ENCODE results near the gene CSMD2. TPM values are rescaled to one million over a fixed set of nuclear protein-coding genes. Genes with fewer than 3 reads are reported as not detected.

Gene CSMD2
- total RNA-seq, 2 donors from 2014 or later: 2.8 to 3.0 TPM

DNA sequence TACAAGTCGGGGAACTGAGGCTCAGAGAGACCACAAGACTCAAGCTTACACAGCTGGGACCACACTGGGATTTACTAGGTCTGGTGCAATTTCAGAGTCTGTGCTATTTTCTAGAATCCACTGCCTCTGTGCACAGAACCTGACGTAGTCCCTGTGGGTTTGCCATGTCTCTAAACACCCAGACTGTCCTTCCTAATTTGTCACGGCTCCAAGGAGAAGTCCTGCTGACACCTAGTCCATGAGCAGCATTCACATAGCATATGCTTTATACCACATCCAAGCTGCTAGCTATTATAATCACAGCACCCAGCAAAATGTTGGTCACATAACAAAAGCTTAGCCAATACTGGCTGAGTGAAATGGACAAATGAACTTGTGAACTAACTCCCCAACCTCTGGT, 380.2 kb downstream of the CSMD2 start:
- DNase-seq (ENCODE audit: low spot score): no peak

DNA sequence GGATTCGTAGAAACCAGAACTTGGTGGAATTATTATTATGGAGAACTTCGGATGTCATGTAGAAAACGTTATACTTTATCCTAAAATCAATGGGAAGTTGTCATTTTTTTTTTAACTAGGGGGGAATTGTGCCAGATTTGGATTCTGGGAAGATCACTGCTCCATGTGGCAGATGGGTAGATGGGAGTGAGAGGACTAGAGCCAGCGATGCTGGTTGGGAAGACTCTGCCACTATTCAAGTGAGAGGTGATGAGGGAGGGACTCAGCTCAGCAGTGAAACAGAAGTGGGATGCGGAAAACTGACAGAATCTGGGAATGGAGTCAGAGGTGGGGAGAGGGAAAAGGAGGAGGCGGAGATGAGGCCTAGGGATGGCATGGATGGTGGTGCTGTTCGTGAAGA, 382.3 kb downstream of the CSMD2 start:
- TF ChIP-seq, protein P1, sequence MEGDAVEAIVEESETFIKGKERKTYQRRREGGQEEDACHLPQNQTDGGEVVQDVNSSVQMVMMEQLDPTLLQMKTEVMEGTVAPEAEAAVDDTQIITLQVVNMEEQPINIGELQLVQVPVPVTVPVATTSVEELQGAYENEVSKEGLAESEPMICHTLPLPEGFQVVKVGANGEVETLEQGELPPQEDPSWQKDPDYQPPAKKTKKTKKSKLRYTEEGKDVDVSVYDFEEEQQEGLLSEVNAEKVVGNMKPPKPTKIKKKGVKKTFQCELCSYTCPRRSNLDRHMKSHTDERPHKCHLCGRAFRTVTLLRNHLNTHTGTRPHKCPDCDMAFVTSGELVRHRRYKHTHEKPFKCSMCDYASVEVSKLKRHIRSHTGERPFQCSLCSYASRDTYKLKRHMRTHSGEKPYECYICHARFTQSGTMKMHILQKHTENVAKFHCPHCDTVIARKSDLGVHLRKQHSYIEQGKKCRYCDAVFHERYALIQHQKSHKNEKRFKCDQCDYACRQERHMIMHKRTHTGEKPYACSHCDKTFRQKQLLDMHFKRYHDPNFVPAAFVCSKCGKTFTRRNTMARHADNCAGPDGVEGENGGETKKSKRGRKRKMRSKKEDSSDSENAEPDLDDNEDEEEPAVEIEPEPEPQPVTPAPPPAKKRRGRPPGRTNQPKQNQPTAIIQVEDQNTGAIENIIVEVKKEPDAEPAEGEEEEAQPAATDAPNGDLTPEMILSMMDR (IDR thresholded peaks at IDR 0.05): no peak
- H3K4me1 ChIP-seq (ENCODE audit: control insufficient read depth in 1 of 2, low read depth in 2 of 2): peaks cover 0 to 8% of the 10 kb centered on the region in 2 donors
- H3K36me3 ChIP-seq: no peaks in the 10 kb centered on the region
- DNase-seq (ENCODE audit: low spot score): no peak
- no peak for ATAC-seq (ENCODE audit: insufficient number of reproducible peaks, low FRiP score, low read depth)
- H3K9me3 ChIP-seq: no peaks in the 10 kb centered on the region
- H3K4me3 ChIP-seq: no peak overlapping the region
- H3K27me3 ChIP-seq (replicated peaks; ENCODE audit: insufficient read depth): no peaks in the 10 kb centered on the region
- H3K27ac ChIP-seq: no peak overlapping the region

More for the DNA sequence above, 380.2 kb downstream of the CSMD2 start:
- H3K4me1 ChIP-seq (ENCODE audit: control insufficient read depth in 1 of 2, low read depth in 2 of 2): peaks cover 0 to 8% of the 10 kb centered on the region in 2 donors
- H3K4me3 ChIP-seq: no peak overlapping the region
- no peaks in the 10 kb centered on the region for H3K36me3 ChIP-seq
- TF ChIP-seq, protein P1 (IDR thresholded peaks at IDR 0.05): no peak
- no peak overlapping the region for H3K27ac ChIP-seq
- no peaks in the 10 kb centered on the region for H3K9me3 ChIP-seq
- no peak for ATAC-seq (ENCODE audit: insufficient number of reproducible peaks, low FRiP score, low read depth)
- H3K27me3 ChIP-seq (replicated peaks; ENCODE audit: insufficient read depth): no peaks in the 10 kb centered on the region

DNA sequence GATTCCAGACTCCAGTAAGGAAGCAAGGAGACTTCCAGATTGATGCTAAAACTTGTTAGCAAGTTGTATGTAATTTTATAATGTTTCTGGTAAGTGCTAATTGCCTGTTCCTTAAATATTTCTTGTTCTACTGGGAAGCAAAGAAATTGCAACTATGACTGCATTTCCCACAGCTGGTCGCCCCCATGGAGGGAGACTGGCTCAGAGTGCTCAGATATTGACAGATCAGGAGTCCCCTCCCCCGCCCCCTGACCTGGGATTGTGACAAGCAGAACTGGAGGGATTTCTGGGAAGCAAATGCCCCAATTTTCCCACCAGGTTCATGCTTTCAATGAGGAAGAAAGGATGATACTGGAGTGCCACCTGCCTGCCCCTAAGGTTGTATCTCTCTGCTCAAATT, 383.4 kb downstream of the CSMD2 start:
- Histone ChIP-seq H3K4me3 (no peak overlapping the region), H3K9me3 (no peaks in the 10 kb centered on the region), H3K27me3 (replicated peaks; ENCODE audit: insufficient read depth) (no peaks in the 10 kb centered on the region), H3K4me1 (ENCODE audit: control insufficient read depth in 1 of 2, low read depth in 2 of 2) (peaks cover 0 to 8% of the 10 kb centered on the region in 2 donors), H3K36me3 (no peaks in the 10 kb centered on the region), H3K27ac (no peak overlapping the region)
- no peak for DNase-seq (ENCODE audit: low spot score)
- no peak for ATAC-seq (ENCODE audit: insufficient number of reproducible peaks, low FRiP score, low read depth)
- TF ChIP-seq, protein P1 (IDR thresholded peaks at IDR 0.05): no peak

DNA sequence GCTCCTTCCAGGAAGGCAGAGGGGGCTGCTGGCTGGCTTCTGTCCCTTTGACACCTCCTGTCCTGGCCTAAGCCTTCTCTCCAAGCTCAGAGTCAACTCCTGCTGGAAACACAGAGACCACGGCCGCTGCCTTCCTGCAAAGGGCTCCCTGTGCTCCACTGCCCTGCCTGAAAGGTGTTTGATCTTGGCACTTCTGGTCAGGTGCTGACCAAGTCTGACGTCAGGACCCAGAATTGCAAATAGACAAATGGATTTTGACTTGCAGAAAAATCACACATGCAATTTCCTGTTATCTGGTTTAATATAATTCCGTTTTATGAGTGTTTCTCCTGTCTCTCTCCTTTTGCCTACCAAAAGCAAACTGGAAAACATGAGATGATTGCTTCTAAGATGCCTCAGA, 387.7 kb downstream of the CSMD2 start:
- TF ChIP-seq, protein P1 (IDR thresholded peaks at IDR 0.05): no peak
- no peak for DNase-seq (ENCODE audit: low spot score)
- no peaks in the 10 kb centered on the region for H3K27me3 ChIP-seq (replicated peaks; ENCODE audit: insufficient read depth)
- no peak overlapping the region for H3K4me3 ChIP-seq
- no peak for ATAC-seq (ENCODE audit: insufficient number of reproducible peaks, low FRiP score, low read depth)
- H3K4me1 ChIP-seq (ENCODE audit: control insufficient read depth in 1 of 2, low read depth in 2 of 2): peaks cover 0 to 8% of the 10 kb centered on the region in 2 donors
- no peaks in the 10 kb centered on the region for H3K9me3 ChIP-seq
- no peak overlapping the region for H3K27ac ChIP-seq
- H3K36me3 ChIP-seq: no peaks in the 10 kb centered on the region

DNA sequence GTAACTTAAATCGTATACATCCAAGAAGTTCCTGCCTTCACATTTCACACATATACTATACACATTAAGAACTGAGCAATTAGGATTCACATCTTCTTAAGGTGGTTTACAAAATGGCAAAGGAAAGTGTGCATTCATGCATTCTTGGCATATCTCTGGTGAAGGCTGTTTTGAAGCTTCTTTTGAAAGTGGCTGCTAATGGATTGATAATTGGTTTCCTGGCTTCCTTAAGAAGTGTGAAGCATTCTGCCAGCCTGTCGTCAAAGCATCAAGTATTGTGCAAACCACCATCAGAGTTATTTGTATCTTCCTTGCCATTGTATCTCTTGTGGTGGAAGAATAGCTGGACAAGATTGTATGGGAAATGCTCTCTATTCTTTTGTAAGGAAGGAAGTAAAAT, 396.2 kb downstream of the CSMD2 start:
- no peak overlapping the region for H3K4me3 ChIP-seq
- H3K4me1 ChIP-seq (ENCODE audit: control insufficient read depth in 1 of 2, low read depth in 2 of 2): no peaks in the 10 kb centered on the region
- TF ChIP-seq, protein P1 (IDR thresholded peaks at IDR 0.05): no peak
- H3K36me3 ChIP-seq: no peaks in the 10 kb centered on the region
- DNase-seq (ENCODE audit: low spot score) (no peak), ATAC-seq (ENCODE audit: insufficient number of reproducible peaks, low FRiP score, low read depth) (no peak)
- no peaks in the 10 kb centered on the region for H3K27me3 ChIP-seq (replicated peaks; ENCODE audit: insufficient read depth)
- no peak overlapping the region for H3K27ac ChIP-seq
- H3K9me3 ChIP-seq: no peaks in the 10 kb centered on the region

Data from thoracic aorta (tissue), 2 donors.